CD4-positive, alpha-beta T cell treated with Interferon gamma for 1 hour (primary cell): ENCODE data around the gene HSD3B7.

Experiments used
- DNase-seq: peaks from one replicate; pipeline ENCODE4 v3.0.0-alpha.2; 2020

The HSD3B7 gene

DNA sequence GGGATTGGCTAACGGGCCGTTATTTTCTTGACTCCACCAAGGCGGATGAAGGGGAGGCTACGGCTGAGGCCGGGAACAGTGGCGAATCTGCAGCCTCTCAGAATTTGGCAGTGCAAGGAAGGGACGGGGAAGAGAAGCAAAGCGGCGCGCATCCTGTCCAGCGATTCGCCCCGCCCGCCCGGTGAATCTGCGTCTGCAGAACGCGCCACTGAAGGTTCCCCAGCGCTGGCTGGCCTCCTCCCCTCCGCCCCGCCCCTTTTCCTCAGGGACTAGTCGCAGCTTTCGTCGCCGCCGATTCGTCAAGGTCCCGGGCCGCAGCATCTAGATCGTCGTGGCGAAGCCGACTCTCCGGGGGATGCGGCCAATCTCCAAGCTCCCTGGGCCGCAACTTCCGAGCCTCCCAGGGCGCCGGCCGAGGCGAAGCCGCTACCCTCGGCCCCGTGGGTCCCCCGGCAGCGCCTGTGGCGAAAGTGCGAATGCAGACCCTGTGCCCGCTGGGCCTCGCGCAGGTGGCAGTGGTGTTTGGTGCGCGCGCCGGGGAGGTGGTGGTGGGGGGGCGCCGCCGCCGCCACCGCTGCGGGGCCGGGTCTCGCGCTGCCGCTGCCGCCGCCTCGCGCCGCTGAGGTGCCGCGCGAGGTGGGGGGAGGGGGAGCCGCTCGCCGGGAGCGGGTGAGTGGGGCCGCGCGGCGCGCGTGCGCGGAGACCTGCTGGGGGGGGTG is 27.4 kb upstream of the HSD3B7 start, which contains the start of gene SETD1A:
Gene SETD1A (plus strand): TSS at position 299 of the 719 bp plus-strand sequence. CDS start 978 bp downstream, outside the sequence.
- peak; percentile 96 for DNase-seq

DNA sequence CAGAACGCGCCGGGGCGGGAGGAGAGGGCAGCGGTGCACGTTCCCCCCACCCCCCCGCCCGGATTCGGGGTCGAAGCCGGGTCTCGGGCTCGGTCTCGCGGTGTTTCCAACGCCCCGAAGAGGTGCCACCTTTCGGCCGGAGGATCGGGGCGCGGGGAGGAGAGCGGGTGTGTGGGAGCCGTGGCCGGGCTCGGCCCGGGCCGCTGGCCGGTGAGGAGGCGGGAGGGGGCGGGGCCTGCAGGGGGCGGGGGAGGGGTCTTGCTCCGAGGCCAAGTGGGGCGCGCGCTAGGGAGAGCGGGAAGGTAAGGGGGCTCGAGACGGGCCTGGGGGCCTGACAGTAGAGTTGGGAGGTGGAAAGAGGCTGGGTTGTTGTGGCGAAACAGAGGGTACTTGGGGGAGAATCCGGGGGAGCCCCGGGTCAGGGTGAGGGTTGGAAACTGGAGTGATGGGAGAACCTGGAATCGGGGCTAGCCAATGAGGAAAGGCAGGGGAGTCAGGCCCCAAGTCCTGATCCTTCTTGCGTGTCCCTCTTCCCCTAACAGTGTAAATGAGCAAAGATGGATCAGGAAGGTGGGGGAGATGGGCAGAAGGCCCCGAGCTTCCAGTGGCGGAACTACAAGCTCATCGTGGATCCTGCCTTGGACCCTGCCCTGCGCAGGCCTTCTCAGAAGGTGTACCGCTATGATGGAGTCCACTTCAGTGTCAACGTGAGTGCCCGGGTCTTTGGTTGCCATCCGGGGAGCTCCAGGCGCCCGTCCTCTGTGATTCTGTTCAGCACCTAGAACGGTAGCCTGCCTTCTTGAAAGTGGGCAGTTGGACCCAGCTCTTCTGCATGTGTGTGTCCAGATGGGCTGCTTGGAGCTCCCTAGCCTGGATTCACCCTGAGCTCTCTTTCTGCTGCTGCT is 26.6 kb upstream of the HSD3B7 start:
- DNase-seq, result no peak

DNA sequence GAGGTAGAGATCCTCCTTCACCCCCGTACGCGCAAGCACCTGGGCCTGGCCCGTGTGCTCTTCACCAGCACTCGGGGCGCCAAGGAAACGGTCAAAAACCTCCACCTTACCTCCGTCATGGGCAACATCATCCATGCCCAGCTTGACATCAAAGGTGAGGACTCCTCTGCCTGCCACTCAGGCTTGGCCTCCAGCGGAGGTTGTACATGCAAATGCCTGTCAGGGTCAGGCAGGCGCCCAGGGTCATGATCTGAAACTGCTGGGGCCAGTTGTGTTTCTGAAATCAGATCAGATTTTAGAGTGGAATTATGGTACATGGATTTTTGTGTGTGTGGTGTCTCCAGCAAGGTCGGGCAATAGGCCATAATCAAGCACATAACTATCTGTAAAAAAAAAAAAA is 23.6 kb upstream of the HSD3B7 start:
- no peak for DNase-seq

DNA sequence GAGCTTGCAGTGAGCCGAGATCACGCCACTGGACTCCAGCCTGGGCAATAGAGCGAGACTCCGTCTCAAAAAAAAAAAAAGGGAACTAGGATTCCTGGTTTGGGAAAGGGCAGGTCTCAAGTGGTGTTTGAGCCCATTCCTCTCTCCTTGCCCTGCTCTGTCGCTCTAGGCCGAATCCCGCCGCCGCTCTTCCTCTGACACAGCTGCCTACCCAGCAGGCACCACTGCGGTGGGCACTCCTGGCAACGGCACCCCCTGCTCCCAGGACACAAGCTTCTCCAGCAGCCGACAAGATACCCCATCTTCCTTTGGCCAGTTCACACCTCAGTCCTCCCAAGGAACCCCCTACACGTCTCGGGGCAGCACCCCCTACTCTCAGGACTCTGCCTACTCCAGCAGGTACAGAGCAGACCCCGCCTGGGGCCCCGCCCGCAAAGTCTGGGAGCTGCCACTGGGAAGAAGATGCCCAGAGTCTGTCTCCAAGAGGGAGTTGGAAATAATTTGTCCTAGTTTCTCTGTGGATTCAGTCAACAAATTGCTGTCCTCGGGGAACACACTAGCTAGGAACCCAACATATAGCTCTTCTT is 21.0 kb upstream of the HSD3B7 start:
- no peak for DNase-seq

DNA sequence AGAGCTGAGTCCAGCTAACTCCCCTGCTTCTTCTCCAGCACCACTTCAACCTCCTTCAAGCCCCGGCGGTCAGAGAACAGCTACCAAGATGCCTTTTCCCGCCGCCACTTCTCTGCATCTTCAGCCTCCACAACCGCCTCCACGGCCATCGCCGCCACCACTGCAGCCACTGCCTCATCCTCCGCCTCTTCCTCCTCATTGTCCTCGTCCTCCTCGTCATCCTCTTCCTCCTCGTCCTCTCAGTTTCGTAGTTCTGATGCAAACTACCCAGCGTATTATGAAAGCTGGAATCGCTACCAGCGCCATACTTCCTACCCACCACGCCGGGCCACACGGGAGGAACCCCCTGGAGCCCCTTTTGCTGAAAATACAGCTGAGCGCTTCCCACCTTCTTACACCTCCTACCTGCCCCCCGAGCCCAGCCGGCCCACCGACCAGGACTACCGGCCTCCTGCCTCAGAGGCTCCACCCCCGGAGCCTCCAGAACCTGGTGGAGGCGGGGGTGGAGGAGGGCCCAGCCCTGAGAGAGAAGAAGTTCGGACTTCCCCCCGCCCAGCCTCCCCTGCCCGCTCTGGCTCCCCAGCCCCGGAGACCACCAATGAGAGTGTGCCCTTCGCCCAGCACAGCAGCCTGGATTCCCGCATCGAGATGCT is 20.3 kb upstream of the HSD3B7 start:
- DNase-seq, result no peak

DNA sequence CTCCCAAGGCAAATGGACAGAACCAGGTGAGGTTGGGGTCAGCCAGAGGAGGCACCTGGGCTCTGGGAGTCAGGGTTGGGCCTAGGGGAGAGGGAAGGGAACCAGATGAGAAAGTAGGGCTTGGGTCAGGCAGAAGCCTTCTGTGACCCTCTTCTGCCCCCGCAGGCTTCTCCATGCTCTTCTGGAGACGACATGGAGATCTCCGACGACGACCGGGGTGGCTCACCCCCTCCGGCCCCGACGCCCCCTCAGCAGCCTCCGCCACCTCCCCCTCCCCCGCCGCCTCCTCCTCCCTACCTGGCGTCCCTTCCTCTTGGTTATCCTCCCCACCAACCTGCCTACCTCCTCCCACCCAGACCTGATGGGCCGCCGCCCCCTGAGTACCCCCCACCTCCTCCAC is 19.6 kb upstream of the HSD3B7 start:
- DNase-seq, result no peak

DNA sequence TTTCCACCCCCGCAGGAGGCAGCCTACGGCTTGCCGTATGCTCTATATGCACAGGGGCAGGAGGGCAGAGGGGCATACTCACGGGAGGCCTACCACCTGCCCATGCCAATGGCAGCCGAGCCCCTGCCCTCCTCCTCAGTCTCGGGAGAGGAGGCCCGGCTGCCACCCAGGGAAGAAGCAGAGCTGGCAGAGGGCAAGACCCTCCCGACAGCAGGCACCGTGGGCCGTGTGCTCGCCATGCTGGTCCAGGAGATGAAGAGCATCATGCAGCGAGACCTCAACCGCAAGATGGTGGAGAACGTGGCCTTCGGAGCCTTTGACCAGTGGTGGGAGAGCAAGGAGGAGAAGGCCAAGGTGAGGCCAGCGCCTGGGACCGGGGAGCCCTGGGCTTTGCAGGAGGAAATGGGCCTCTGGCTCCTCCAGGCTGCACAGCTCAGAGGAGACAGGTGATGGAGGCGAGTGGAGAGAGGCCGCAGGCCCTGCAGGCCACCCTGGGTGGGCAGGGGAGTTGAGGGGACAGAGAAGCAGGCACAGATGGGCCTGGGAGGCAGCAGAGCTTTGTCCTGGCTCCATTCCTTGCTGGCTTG is 18.9 kb upstream of the HSD3B7 start:
- DNase-seq, result no peak

DNA sequence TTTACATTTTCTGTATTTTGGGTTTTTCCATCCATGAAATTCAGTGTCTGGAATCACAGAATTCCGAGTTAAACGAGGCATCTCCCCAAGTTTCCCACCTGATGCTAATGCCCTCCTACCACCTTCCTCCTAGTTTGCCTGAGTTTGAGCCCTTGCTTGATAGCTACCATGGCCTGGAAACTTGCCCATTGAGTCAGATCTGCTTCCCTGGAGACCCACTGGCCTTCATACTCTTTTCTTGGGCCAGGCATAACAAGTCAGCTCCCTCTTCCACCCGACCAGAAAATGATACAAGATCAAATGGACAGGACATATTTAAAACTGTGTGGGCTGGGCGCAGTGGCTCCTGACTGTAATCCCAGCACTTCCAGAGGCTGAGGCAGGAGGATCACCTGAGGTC is 17.2 kb upstream of the HSD3B7 start:
- DNase-seq, result no peak

DNA sequence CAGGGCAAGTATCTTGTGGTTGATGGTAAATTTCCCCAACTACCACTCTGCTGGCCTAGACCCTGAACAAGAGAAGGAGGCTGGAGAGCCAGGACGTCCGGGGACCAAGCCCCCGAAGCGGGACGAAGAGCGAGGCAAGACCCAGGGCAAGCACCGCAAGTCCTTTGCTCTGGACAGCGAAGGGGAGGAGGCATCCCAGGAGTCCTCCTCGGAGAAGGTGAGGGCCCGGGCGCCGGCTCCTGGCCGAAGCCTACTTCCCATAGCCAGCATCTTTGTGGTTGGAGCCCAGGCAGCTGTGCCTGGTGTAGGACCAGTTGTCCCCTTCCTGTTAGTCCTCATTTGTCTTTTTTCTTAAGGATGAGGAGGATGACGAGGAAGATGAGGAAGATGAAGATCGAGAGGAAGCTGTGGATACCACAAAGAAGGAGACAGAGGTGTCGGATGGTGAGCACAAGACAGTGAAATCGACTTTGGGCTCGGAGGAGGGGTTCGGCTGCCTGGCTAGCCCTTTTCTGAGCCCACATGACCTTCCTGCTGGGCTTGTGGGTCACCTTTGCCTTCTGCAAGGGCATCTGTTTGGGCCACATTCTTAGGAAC is 15.7 kb upstream of the HSD3B7 start:
- no peak for DNase-seq

DNA sequence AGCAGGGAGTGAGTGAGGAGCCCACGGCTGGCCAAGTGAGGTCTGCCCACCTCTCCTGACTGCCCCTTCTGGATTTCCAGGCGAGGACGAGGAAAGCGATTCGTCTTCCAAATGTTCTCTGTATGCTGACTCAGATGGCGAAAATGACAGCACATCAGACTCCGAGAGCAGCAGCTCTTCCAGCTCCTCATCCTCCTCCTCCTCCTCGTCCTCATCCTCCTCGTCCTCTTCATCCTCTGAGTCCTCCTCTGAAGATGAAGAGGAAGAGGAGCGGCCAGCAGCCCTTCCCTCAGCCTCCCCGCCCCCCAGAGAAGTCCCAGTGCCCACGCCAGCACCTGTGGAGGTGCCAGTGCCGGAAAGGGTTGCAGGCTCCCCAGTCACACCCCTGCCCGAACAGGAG is 13.7 kb upstream of the HSD3B7 start:
- no peak for DNase-seq

DNA sequence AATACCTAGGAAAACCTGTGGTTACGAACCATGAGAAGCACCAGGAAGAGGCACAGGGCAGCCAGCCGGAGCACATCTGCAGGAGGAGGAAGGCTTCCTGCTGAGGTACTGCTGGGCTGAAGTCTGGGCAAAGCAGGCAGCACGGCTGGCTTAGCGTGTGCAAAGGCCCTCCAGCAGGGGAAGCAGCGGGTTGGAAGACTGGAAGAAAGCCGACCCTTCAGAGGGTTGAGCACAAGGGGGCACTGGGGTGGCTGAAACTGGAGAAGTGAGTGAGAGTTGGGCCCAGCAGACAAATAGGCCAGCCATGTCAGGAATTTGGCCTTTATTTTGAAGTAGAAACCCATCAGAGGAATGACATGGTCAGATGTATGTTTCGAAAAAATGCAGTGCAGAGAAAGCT is 12.1 kb upstream of the HSD3B7 start:
- DNase-seq, result no peak

DNA sequence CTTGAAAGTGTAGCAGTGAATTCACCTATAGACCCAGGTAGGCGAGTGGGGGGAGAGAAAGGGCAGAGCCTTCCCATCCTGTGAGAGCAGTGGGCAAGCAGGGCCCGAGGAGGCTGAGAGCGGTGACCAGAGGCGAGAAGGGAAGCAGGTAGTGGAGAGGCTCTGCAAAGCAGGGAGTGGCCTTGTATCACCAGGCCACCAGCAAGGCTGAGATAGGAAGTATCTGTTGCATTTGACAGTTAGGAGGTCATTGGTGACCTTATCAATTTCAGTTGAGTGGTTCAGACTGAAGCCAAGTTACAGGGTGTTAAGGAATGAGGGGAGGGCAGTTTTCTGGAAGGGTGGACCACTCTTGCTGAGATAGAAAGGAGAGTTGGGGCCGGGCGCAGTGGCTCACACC is 10.7 kb upstream of the HSD3B7 start:
- no peak for DNase-seq

DNA sequence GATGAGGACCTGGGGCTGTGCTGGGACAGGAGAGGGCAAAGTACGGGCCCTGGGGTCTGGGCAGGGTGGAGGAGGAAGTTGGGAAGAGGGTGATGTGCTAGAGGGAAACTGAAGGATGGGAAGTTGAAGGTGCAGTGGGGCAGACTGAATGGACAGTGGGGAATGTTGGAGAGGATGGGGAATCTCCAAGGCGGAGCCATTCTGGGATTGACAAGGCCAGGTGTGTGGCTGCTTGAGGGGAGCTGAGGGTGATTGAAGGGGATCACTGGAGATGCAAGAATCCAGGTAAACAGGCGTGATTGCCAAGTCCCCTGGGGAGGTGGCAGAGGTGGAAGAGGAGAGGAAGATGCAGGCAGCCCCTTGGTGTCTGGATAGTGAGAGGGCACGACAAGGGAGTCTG is 8.5 kb upstream of the HSD3B7 start:
- no peak for DNase-seq

DNA sequence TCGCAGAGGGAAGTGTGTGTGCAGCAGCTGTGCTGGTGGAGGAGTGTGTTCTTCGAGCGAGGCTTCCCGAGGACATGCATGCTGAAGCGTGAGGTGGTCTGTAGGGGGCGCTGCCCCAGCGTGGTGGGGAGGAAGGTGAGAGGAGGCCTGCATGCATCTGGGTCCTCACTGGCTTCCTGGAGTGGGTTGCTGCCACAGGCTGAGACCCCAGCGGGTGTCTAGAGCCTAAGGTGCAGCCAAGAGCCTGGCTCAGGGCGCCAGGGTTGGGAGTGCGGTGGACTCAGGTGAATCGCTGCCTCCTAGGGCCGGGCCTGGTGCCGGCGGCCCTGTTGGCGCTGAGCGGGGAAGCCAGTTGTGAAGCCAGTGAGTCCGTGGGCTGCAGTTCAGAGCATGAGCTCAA is 7.5 kb upstream of the HSD3B7 start:
- DNase-seq, result no peak

DNA sequence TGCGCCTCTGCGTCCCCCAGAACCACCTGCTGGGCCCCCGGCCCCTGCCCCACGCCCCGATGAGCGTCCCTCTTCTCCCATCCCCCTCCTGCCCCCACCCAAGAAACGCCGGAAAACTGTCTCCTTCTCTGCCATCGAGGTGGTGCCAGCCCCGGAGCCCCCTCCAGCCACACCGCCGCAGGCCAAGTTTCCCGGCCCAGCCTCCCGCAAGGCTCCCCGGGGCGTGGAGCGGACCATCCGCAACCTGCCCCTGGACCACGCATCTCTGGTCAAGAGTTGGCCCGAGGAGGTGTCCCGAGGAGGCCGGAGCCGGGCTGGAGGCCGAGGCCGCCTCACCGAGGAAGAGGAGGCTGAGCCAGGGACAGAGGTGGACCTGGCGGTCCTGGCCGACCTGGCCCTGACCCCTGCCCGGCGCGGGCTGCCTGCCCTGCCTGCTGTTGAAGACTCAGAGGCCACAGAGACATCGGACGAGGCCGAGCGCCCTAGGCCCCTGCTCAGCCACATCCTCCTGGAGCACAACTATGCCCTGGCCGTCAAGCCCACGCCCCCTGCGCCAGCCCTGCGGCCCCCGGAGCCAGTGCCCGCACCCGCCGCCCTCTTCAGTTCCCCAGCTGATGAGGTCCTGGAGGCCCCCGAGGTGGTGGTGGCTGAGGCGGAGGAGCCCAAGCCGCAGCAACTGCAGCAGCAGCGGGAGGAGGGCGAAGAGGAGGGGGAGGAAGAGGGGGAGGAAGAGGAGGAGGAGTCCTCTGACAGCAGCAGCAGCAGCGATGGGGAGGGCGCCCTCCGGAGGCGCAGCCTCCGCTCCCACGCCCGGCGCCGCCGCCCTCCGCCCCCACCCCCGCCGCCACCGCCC is 5.6 kb upstream of the HSD3B7 start:
- DNase-seq, result no peak

DNA sequence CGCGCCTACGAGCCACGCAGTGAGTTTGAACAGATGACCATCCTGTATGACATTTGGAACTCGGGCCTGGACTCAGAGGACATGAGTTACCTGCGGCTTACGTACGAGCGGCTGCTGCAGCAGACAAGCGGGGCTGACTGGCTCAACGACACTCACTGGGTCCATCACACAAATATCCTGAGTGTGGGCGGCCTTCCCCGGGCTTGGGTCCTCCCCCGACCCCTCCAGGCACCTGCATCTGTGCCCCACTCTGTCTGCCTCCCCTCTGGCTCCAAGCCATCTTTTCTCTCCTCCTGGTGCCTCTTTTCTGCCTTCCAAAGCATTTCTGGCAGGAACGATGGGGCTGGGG is 5.0 kb upstream of the HSD3B7 start:
- no peak for DNase-seq

DNA sequence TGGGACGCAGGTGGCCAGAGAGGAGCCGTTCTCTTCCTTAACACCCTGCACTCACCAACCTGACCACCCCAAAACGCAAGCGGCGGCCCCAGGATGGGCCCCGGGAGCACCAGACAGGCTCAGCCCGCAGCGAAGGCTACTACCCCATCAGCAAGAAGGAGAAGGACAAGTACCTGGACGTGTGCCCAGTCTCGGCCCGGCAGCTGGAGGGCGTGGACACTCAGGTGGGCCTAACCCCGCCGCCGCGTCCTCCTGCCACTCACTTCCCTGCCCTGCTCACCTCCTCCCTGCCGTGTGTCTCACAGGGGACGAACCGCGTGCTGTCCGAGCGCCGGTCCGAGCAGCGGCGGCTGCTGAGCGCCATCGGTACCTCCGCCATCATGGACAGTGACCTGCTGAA is 4.6 kb upstream of the HSD3B7 start:
- DNase-seq, result no peak

DNA sequence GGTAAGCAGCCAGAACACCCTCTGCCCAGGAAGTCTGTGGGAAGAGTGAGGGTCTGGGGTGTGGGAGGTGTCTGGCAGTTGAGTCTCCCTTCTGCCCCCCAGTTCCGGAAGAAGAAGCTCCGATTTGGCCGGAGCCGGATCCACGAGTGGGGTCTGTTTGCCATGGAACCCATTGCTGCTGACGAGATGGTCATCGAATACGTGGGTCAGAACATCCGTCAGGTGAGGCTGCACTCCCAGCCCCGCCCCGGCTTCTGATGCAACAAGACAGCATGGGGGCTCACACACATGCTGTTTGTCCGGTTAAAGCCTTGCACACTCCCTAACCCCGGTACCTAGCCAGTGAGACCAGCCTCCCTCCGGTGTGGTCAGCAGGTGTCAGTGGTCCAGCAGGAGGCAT is 4.0 kb upstream of the HSD3B7 start:
- no peak for DNase-seq

DNA sequence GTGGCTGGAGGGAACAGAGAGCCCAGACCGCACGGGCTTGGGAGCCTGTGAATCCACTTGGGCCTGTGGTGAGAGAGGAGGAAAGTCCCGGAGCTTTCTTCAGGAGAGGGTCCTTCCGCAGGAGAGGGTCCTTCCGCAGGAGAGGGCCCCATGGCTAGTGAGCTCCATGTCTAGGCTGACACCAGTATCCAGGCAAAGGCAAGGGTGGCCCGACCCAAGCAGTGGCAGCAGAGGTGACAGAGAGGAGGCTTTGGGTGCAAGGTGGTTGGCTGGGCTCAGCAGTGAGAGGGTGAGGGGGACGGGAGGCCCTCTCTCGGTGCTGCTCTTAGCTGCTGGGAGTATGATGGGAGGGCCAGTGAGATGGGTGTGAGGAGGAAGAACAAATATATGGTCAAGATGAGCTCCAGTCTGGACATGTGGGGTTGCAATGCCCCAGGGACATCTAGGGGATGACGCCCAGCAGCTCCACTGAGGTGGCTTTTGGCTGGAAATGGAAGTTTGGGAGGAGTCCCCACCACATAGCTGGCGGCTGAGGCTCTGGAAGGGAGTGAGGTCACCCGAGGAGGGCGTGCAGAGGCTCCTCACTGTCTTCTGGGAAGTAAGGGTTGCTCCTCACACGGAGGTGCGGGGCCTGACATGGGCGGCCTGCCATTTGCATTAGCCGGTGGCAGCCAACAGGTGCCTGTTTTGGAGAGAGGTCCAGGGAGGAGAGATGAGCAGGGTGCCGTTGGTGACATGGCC is 2.3 kb upstream of the HSD3B7 start:
- no peak for DNase-seq

DNA sequence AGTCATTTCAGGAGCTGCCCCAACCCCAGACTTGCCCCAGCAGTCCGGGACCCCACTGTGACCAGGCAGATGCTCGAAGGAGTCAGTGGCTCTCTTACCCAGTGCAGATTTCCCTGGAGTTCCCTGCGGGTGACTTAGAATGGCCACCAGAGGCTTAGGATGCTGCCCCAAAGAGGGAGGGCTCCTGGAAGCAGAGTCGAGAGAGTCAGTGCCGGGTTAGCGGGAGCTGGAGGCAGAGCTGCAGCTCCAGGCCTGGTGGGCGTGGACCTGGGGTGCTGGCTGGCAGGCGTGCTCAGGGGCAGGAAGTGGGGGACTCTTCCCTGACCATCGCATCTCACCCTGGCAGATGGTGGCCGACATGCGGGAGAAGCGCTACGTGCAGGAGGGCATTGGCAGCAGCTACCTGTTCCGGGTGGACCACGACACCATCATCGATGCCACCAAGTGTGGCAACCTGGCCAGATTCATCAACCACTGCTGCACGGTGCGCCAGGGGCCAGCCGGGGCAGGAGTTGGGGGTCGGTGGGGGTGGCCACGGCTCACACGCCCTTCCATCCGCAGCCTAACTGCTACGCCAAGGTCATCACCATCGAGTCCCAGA is 1.6 kb upstream of the HSD3B7 start:
- DNase-seq, result no peak
